Measurements from ENCODE around the gene SUGCT.
A peak's percentile ranks its signal among the peaks of the same experiment; 100 is the strongest.

Gene SUGCT

DNA sequence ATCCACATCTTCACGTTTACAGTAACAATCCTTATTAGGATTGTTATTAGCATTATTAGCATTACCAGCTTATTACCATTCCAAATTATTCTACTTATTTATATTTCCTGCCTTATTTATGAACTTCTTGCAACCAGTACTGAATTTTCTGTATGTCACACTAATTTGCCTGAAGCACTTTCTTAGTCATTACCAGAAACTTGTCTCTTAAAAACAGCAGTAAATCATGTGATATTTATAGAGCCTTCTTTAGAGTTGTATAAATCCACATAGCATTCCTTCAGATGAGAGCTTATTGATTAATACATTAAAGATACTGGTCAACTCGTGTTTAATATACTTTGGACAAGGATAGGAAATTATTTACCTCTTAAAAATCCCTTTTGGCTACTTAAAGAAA lies 618.6 kb downstream of the SUGCT start:
- no peak for DNase-seq

DNA sequence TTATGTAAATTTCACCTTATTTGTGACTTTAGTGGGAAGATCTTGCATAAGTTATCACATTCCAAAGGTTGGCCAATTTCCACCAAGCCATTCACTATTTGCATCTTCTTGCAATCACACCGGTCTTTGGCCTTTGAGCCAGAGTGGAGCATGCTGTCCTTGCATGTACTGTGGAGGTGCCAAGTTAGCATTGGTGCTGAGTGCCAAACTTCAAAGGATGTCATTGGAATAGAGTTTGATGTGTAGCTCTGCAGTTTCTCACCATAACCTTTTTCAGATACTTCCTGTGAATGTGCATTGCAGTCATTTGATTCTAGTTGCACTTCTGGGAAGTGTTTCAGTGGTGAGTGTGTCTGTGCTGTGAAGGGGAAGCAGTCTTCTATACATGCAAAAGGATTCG lies 620.6 kb downstream of the SUGCT start:
- no peak for DNase-seq

DNA sequence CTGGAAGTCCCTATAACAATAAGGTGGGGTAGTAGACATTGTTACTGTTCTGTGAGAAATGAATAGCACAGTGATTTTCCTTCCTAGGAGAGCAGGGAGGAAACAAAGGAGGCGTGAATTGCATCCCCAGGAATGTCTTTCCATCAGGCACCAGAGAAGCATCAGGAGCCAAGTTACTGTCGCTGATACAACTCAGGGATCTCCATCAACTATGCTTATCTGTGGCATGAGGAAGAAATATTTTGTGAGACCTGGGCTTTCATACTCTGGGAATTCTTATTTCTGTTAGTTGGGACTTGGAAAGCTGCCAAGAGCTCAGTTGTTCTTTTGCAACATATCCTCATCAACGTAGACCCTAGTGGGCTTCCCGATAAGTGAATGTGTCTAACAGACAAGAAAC lies 622.3 kb downstream of the SUGCT start:
- DNase-seq = peak; percentile 22

DNA sequence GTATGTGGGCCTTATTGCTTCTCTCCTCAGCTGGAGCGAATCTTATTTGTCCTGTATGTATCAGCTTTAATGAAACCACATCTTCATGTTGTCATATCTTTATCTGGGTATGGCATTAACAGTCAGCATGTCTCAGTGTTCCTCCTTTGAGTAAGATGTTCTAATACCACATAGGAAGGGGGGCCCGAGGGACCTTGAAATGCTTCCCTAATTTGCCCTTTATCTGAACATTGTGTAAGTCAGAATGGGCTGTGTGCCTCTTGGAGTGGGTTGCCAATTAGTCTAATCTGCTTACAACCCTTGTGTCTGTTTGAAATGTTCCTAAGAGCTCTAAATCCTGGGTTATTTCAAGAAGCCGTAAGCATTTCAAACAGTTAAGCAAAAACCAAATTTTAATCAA lies 623.8 kb downstream of the SUGCT start:
- DNase-seq = no peak

DNA sequence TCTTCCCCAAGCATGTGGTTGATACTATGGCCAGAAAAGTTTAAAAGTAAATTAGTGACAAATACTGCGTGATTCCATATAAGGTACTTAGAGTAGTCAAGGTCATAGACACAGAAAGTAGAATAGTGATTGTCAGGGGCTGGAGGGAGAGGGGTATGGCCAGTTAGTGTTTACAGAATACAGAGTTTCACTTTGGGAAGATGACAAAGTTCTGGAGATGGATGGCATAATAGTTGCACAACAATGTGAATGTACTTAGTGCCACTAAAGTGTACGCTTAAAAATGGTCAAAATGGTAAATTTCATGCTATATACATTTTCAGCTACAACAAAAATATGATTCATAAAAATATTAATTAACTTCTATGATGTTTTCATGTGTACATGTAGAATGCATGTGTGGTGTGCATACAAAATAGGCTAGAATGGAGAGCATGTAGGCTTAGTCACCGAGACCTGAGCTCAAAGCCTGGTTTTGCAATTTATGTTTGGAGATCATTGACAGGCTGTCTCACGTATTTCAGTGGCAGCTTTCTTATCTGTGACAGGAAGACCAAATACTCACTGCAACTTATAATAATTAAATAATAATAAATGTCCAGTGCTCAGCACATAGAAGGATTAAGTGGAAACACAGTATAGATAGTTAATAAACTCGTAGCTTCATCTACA lies 625.6 kb downstream of the SUGCT start:
- DNase-seq = no peak

DNA sequence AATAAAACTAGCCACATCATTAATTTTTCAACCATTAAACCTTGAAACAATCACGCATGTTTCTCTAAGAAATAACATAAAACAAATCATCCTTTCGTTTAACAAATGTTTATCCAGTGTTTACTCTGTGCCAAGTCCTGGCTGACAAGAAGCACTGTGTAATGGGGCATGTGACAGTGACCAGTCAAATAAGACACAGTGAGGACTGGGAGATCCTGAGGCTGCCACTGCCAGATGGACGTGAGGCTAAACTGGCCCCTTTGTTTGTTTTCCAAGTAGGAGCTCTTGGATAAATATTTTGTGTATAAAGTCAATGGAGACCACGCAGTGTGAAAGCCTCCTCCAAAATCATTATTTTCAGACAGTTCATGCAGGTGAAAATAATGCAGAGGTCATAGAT lies 626.2 kb downstream of the SUGCT start:
- DNase-seq = no peak

DNA sequence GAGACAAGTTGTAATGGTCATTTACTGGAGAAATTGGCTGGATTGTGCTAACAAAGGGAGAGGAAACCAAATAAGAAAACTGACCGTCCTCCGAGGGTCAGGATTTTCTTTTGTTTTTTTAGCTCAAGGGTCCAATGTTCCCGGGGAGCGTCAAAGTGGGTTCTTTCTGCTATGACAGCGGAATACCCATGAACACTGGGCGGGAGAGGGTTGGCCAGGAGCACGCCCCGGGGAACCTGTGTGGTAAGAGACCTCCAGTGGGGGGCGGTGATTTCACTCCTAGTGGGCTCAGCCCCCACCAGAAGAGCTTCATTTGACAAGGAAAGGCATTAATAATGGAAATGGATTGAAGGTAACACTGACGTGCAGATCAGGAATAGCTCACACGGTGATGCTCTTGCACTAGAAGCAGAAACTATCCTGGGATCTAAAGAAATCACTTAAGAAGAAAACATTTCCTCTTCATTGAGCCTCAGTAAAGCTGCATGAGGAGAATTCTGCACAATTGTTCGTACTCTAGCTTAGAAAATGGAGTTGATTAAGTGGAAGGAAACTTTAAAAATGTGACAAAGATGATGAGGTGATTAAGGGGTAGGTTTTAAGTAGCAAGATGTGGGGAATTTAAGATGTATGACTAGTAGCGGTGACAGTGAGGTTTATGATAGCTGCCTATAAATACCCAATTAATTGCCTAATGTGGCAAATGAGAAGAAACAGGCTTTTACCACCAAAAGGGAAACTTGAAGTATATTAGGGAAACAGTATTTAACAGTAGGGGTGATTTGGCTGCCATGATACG lies 627.2 kb downstream of the SUGCT start:
- DNase-seq = peak; percentile 30

DNA sequence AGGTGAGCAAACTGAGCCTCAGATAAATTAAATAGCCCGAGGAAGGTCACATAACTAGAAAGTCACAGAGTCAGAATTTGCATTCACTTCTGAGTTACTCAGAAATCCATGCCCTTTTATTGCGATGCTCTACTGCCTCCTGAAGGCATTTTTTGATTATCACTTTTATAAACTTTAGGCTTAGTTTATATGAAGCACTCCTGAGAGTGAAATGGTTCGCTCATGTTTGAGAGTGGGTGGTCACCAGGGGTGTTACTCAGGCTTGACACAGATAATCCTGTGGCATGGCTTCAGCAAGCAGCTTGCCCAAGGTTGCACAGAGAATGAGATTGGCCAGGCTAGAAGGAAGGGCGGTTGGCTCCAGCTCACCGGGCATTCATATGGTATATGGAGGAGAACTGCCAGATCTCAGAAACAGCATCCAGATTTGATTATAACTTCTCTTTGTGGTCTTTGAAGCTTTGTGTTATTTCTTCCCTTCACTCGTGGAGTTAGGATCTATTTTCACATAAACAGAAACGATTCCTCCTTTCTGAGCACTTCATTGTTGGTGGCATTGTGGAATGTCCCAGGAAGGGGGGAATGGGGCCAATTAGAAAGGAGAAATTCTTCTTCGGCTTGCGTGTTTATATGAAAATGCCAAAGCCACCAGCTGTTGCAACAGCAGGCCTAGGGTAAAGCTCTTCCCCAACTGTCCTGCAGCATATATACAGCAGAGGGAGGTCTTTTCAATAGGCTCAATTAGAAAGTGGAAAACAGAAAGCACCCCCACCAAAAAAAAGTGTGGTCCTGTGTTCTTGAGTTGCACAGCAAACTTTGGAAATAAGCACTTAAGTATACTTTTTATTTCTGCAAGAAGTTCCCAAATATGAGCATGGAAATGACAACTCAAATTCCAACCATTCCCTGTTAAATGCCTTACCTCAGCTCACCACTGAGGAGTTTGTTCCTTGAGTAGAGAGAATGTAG lies 628.8 kb downstream of the SUGCT start:
- peak; percentile 83 for DNase-seq

DNA sequence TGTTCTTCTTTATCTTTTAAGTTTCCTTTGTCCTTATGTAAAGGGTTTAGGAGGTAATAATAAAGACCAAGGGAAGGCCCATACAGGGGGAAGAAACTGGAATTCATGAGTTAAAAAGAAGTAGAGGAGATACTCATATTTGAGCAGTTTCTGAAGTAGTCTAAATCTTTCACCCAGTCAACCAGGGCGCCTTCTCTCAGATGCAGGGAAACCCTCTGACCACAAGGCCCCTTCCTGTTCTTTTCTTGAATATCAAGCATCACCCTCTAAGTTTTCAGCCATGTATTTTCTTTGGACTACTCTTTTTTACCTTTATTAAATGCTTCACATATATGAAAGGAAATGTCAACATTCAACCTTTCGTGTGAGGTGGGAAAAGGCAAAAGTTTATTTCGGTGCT lies 630.8 kb downstream of the SUGCT start:
- DNase-seq = no peak

DNA sequence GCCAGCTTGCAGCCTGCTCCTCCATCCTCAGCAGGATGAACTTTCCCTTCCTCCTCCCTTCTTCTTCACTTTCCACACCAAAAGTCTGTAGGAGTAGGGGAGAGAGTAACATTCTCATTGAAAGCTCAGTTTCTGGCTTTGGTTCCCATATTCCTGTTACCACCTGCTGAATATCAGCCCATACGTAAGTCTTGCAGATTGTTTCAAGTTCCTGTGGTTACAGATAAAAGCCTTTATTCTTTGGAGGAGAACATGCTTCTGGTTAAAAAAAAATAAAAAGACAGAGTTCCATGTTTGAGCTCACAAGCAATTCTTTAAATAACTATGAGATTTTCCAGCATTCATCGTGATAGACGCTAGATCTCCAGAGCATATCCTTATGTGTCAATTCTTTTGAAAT lies 637.3 kb downstream of the SUGCT start:
- no peak for DNase-seq

DNA sequence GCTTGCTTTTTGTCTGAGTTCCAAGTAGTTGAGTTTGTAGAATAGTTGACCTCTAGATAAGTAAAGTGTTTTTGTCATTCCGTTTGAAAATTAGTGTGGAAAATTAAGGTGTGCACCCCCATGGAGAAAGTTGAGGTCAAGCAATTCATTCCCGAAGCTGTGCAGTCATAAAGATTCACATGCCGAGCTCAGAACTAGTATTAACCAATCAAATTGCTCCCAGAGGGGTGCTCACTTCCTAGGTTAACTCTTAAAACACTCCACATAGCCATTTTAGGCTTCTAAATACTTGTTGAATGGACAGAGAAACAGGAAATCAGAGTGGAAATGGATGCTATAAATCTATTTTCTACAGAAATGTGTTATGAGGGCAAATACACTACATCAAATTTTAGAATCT lies 638.9 kb downstream of the SUGCT start:
- DNase-seq = no peak

DNA sequence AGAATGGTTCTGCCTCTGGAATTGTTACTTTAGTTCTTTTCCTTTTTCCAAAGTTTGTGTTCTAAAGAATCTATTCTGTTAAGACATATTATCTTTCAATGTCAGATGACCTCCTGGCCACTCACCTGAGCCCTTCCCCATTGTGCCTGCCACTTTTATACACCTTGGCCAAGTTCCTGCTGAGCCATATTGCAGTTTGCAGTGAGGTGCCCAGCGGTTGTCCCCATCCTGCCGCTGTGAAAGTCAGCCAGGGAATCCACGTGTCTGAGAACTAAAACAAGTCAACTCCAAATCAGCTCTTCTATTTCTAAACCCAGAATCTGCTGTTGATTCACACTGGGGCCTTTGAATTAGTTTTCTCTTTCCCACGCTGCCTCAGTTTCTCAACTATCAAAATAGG lies 641.1 kb downstream of the SUGCT start:
- DNase-seq = no peak

DNA sequence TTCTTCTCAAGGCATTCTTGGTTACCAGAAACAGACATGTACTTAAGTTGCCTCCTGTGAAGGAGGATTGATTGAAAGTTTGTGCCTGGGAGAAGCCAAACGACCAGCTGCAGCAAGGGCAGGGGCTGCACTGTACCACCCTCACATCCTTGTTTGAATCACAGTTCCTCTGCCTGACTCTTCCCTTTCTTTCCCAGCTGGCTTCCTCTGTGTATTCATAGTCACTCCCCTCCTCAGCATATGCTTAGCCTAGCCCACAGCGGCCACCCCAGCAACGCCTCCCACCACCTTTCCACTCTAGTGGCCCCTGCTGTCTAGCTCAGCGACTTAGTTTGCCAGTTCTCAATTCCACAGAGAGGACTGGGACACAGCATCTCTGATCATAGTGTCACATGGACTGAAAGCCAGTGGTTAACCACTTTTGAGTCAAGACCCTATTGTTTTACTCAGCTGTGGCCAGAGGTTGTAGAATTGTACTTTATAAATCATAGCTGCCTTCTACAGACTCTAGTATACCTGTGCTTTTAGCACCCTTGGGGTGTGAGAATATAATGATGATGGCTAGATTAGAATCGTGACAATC lies 643.0 kb downstream of the SUGCT start:
- DNase-seq = no peak

DNA sequence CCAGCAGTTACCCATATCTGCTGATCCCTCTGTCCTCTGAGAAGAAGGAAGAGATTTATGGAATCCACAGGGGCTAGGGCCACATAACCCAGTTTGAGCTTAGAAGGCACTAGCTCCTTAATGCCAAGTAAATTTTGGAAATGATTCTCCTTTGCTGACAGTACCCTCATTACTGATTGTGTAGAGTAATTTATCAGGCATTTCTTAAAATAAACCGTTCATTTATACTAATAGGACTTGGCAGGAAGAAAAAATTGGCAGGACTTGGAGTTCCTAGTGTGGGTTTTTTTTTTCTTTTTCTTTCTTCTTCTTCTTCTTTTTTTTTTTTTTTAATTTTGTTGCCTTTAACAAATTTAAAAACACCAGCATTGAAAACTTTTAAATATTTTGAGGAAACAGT lies 645.7 kb downstream of the SUGCT start:
- DNase-seq = no peak

DNA sequence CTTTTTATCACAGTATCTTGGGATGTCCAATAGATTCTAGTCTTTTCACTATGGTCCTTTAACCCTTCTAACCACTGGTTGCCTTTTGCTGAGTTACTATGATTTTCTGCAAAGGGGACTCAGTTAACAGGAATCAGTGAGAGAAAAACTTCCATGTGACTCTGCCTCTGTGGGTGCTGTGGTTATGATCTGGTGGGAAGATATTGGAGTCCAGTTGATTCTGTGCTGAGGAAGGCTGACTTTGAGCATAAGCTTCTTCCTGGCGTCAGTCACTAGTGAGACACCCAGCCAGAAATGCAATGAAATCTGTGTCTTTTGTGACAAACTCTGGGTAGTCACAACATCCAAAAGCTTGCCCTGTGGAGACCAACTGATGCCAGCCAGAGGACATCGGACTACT lies 648.0 kb downstream of the SUGCT start:
- DNase-seq = peak; percentile 21

DNA sequence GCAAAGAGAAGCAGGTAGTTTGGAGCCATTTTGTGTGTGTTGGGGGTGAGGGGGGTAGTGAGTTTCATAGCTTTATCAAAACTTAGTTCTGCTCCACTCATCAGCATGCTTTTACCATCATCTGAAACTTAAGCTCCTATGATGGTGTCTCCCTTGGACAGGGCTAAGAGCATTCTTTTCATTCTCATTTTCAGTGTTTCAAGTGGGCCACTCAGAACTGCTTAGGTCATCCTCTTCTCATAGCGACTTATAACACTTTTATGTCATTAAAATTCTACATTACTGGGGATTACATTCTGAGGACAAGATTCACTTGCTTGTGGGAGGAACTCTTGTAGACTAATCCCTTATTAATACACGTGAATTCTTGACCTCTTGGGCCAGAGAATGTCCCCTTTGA lies 649.4 kb downstream of the SUGCT start:
- no peak for DNase-seq

DNA sequence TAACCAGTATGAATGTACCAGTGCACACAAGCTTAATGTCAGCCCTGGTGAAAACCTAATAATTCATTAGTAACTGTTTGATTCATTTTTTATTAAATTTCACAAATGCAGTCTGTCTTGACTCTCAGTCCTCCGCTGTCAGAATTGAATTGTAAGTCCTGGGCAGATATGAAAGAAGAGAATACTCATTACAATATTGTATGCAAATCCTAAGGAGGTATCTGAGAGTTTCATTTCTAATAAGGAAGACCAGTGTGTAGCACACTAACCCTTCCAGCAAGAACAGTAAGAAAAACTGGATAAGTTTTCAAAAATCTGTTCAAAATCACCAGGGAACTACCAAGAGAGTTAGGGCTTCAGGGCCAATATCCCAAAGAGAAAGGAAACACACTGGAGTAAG lies 652.1 kb downstream of the SUGCT start:
- no peak for DNase-seq

DNA sequence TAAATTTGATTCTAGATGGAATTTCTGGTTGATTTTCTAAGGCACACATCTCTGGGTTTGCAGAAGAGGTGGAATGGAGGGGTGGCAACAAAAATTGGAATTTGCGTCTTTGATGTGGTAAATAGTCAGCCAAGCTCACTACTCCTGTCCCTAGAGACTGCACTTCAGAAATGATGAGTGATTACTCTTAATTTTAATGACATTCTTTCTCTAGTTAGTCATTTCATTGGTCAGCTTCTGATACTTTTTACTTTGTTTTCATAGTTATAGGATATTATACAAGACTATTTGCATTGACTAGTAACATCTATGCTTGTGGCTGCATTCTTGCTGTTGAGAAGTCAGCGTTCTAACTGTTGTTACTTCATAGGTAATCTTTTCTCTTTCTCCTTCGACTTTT lies 658.3 kb downstream of the SUGCT start:
- peak; percentile 89 for DNase-seq

DNA sequence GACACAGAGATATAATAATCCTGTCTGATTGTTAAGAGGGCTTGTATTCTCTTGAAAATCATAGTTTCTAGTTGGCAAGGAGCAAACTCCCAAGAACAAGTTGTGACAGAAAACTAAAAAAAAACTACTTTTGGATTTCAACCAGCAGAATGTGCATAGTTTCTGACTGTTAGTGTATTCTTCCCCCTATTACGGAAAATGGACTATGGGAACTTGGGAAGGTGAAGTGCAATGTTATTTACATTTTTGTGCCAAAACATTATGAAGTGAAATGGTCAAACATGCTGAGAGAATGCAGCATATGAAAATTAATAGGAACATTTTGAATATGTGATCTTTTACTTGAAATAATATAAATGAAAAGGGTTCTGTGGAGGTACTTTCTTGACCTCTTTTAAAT lies 660.8 kb downstream of the SUGCT start:
- DNase-seq = no peak

DNA sequence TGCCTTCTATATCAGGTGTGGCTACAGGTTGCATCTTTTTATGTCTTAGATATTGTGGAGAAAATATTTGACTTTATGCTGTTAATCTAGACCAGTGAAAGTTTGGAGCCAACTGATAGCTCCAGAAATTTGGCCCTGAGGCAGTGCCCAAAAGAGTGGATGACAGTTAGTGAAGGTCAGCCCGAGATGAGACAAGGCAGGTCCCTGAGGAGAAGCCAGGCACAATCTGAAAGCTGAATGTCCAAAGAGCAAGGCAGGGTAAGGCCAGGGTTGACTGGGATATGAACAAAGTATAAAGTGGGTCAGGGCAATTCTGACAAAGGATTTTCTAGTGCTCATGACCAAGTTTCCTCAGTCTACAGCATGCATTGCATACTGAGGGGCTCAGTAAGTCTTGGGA lies 661.9 kb downstream of the SUGCT start:
- no peak for DNase-seq

DNA sequence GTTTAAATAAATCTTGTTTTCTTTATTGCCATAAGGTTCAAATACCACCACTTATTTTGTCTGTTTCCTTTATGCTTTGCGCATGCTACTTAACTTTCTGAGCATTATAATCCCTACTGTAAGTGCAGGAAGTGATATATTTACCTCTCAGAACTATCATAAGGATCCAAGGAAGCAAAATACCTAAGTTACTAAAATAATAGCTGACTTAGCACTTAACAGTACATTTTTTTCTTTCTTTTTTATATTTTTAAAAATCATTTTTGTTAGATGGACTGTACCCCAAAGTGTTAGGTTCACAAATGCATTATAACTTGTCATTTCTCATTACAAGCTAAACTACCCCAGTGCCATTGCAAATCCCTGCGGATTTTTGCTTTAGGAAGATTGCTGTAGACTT lies 663.8 kb downstream of the SUGCT start:
- no peak for DNase-seq

DNA sequence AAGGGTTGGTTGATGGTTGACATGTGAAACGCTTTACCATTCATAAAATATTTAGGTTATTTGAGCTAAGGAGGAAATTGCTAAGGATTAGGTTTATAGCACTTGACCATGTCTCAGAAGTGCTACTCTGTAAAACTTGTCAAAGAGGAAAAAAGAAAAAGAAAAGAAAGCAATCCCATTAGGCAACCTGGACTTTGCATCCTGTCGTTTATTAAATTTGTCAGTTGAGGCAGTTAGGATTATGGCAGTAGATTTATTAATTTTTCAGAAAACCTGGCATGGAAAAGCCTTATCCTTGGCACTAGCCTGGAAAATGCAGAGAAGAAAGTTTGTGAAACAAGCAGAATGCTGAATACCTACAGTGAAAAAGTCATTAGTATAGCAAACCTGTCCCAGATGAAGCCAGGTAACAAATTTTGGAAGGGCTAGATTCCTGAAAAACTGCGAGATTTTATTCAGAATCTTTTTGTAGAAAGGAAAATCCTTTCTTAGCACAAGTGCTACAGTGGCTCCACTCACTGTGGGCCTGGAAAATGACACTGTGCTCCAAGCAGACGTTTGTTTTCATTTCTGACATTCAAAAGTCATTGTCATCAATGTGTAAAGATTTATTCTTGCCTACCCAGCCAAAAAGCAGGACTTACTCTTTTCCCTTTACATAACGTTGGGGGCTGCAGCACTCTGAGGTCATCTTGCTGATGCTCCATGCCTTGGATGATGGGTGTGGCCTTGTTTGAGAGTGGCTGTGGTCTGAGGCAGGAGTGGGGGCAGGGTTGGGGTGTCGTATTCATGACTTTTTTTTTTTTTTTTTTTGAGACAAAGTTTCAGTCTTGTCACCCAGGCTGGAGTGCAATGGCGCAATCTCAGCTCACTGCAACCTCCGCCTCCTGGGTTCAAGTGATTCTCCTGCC lies 664.9 kb downstream of the SUGCT start:
- DNase-seq = peak; percentile 40

Data from fibroblast of skin of right biceps (primary cell).